Stimulated activated CD4-positive, alpha-beta T cell treated with anti-CD3 and anti-CD28 coated beads, Interleukin-1b, Interleukin-23, amount 100 ng/mL, for 1 hour (primary cell): ENCODE measurements around the gene DLX5.
A peak's percentile ranks its signal among the peaks of the same experiment; 100 is the strongest.
"Not testable (repeated sequence)": the region's sequence is repeated elsewhere in the genome, so short reads cannot be mapped to it uniquely, and the experiment has no call there.

Experiments
- DNase-seq, 2 donors: peaks; one replicate each; pipeline ENCODE4 v3.0.0-alpha.2; 2020; ENCODE audit warnings: low read depth in 2 of 2

Gene DLX5

DNA sequence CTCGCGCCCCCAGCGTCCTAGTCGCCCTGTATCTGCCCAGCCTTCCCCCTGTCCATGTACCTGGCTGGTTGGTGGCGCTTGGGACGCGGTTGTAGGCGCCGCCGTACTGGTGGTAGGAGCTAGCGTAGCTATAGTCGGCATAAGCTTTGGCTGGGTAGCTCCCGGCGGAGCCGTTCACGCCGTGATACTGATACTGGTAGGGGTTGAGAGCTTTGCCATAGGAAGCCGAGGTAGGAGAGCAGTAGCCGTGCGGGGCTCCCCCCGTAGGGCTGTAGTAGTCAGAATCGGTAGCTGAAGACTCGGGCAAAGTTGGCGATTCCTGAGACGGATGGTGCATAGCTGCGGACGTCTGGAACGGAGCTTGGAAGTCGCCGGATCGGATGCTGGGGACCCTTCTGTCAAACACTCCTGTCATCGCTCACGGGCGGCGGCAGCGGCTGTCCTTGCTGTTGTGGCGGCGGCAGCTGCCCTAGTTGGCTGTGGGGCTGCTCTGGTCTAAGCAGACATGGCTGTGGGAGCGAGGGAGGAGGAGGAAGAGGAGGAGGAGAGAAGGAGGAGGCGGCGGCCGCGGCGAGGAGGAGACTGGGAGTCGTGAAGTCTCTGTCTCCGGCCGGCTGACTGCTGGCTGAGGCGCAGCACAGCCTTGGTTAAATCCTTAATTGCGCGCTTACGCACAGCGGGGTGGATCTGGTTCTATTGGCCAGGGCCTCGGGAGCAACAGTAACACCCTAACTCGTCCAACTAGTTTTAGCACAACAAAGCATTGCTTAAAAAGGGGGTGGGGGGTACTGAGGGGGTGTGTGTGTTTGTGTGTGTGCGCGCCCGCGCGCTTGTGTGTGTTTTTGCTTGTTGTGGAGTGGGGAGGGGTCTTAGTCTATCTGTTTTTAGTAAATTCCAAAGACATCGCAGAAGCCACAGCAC lies at the start of gene DLX5:
Gene DLX5 (minus strand): TSS at position 623 of the 921 bp plus-strand sequence. CDS start 208 bp downstream, at position 415.
- no peak for DNase-seq

DNA sequence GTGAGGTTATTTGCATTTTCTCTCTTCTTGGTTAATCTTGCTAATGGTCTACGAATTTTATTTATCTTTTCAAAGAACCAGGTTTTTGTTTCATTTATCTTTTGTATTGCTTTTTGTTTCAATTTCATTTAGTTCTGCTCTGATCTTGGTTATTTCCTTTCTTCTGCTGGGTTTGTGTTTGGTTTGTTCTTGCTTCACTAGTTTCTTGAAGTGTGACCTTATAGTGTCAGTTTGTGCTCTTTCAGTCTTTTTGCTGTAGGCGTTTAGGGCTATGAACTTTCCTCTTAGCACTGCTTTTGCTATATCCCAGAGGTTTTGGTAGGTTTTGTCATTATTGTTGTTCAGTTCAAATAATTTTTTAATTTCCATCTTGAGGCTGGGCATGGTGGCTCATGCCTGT lies 47.4 kb upstream of the DLX5 start:
- DNase-seq = not testable (repeated sequence)

DNA sequence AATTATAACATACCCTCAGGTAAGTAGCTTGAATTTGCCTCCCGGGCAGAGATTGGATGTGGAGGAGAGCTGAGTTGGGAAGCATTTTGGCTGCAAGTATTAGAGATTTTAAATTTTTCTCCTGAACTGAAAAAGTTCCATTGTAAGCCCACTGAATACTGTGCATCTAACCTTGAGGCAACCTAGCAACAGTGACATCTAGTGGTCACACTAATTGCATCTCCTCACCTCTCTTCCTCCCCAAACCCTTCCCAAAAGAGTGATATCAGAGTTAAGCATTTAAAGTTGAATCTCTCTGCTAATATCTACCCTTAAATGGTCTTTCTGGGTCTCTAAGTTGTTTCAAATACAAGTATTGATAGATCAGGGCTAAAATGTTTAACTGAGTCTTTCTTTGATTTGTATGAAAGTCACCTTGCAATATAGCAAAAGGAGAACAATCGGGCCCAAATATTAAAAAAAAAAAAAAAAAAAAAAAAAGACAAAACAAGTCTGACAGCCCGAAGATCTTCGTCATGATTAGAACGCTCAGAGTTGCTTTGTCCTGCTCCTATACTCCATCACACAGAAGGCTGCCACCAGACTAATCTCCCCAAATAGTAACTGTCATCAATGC lies 40.4 kb upstream of the DLX5 start:
- DNase-seq = no peak

DNA sequence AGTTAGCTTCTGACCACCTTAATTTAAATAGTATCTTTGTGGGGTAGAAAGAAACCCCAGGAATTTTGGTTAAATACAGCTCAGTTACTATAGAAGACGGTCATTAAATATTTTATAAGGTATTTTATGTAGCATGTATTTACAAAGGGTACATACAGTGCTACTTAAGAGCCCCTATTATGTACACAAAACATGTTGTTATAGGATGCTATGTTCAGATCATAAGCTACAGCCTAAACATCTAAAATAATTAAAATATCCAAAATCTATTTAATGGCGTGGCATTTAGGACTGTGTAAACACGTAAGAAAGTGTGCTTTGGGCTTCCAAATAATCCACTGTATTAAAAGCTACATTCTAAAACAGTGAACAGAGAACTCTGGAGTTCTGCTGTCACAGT lies 39.4 kb upstream of the DLX5 start:
- no peak for DNase-seq

DNA sequence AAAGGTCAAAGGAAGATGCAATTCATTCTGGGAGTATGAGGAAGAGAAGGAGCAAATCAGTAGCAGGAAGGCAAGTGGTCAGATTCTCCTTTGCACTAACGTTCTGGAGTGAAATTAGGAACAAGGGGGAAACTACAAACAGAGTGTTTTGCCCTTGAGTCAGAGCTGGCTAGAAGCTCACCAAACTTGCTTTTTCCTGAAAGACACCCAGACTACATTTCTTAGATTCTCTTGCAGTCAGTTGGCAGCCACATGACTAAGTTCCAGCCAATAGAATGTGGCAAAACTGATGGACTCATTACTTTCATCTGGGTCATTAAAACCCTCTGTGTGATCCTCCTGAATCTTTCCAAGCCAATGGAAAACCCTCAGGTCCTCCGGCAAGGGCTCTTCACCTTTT lies 18.6 kb upstream of the DLX5 start:
- DNase-seq = no peak

DNA sequence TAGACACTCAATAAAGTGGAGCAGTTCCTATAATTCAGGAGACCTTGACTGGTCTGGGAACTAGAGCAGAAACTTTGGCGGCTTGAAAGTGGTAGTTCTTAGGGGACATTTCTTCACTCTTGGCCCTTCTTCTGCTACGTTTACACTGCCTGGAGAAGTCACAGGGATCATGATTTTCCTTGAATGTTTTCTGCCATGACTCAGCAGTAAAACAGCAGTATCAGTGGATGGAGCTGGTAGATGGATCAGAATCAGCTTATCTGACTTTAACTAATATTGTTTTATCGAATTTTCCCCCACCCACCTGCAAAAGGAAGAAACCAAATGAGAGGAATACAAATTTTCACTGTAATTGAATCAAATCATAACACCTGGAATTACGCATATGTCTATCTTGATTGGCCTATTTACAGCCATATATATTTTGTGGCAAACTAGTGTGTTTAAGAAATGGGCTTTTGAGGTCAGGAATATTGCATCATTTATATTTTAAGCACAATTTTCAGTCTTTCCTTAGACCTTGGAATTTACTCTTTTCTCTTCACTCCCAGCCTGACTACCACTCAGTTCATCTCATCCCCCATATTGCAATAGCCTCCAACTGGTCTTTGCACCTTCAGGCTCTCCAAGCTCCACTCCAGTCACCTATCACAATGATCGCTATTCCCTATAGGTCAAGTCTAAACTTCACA lies 14.9 kb upstream of the DLX5 start:
- no peak for DNase-seq

DNA sequence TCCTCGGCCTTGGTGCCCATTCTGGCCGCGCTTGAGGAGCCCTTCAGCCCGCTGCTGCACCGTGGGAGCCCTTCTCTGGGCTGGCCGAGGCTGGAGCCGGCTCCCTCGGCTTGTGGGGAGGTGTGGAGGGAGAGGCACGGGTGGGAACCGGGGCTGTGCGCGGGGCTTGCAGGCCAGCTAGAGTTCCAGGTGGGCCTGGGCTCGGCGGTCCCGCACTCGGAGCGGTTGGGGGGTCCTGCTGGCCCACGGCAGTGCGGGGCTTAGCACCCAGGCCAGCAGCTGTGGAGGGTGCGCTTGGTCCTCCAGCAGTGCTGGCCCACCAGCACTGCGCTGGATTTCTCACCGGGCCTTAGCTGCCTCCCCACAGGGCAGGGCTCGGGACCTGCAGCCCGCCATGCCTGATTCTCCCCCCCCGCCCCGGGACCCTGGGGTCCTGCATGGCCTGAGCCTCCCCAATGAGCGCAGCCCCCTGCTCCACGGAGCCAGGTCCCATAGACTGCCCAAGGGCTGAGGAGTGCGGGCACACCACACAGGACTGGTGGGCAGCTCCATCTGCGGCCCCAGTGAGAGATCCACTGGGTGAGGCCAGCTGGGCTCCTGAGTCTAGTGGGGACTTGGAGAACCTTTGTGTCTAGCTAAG lies 9.7 kb upstream of the DLX5 start:
- not testable (repeated sequence) for DNase-seq

DNA sequence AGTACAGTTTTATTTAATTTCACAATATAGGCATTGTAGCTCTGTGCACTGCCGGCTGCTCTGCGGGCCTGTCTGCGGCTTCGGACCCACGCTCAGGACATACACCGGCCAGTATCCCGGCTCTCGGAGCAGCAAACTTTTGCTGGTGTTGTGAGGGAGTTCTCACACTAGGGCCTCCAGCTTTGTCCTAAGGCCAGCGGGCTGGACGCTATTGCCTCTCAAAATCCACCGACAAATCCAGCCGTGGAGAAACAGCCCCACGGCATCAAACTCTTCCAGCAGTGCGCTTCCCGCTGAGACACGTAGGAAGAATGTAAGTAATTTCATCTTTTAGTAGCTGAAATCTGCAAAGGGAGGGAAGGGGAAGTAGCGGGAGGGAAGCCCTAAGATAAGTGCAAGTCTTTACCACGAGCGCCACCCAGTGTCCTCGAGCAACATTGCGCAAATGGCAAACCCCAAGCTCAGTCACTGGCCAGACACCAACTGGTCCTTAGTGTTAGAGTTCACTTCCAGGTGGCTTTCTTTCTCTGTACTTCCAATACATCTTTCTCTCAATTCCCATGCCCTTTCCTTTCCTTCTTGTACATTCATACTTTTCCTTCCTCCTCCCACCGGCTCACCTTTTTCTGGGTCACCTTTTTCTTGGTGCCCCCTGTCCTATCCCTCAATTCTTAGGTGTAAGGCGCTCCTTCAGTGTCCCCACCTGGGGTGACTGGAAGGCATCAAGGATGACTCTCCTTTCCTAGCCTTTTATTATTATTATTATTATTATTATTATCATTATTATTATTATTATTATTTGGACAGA lies 3.0 kb upstream of the DLX5 start:
- DNase-seq = peak in 1 of 2 donors; percentile 46

DNA sequence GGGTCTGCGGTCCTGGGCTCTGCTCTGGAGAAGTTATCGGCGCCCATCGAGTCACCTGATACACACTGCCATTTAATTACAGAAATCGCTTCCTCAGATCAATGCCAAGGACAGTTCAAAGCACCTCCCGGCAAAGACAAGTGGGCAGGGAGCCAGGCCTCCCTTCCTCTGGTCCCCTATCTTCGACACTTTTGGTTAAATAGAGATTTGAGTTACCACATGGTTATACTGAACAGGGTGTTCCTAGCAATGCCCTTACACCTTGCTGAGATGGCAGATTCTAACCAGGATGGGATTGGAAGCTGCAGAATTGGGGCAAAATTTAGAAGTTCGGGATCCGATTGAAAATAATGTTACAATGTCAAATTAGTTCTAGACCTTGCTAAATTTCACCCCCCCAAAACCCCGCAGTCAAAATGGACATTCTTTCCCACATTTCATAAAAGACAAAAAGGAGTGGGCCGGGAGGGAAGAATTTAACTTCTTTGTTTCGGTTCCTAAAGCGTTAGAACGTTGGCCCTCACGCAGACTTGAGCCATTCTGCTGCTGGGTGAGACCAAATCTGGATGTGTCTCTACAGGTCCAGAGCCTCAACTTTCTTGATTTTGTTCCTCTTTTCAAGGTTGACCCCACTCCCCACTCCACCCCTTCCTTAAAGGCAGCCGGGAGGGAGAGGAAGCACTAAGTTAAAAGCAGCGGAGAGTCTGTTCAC lies 2.2 kb upstream of the DLX5 start:
- no peak for DNase-seq

DNA sequence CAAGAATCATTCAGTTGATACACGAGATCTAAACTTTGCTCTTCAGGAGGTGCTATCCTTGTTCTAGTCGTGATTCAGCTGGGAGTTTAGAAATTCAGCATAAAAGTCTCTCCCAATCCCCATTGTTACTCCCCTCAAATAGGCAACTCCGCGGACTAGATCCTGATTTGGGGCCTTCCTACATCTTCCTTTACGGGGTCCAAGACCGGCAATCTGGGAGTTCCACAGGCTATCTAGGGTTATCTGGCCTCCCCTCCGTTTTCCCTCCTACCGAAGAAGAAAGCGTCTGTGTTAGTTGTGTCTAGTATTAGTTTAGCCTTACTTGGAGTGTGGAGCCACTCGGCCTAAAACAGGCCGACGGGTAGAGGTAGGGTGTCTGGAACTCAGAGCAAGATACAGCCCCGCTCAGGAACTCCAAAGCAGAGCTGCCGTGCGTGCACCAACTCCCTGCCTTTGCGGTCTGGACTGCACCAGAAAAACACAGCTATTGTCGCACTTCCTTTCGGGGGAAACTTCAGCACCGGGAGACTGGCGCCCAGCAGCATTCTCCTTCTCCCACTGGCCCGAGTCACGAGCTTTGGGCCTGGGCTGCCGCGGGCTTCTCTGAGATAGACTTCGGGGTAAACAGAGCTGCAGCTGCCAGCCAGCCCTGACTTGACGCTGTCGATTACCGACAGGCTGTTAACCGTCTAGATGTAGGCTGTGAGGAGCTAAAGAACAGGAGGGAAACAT lies 1.5 kb upstream of the DLX5 start:
- DNase-seq = no peak

DNA sequence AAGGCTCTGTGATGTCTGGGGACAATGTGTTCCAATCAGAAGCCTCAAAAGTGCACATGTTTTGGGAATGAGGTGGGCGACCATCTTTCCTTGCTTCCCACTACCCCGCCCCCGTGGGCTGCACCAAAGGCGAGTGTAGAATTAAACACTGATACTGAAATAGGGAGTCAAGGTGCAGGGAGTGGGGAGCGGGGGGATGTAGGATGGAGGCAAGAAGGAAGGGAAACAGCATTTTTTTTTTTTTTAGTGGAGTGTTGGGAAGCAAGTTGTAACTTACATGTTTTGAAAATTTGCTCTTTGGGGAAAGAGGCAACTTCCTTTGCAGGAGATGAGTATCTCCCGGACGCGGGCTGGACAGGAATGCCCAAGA lies 484 bp upstream of the DLX5 start:
- DNase-seq = no peak

DNA sequence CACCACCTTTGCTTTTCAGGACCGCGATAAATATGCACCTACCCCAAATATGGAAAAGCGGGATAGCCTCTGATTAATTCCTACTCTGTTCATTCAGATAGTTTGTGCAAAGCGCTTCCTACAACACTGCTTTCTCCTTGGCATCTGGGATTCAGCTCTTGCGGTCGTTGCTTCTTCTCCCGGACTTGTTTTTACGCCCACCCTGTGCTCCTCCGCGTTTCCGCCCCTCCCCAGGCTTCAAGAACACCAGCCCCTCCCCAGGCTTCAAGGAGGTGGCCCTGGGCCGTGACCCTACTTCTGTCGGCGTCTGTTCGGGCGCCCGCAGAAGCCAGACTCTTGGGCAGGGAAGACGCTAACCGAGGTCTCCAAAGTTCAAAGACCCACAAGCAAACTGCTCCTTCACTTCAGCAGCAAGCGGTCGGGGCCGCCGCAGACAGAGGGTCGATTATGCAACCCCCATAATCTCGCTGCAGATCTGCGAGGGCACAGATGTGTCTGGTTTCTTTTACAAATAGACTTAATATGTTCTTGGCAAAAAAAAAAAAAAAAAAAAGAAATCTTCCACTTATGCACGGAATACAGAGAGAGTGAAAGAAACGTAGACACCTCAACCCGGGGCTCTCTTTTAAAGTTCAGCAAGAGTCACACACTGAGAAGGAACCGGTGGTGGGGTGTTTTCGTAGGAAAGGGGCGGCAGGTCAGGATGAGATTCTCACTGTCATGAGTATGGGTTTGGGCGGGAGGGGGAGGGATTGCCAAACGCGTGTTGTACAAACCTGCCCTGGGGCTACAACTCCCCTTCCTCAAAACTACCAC lies 1.9 kb downstream of the DLX5 start:
- no peak for DNase-seq

DNA sequence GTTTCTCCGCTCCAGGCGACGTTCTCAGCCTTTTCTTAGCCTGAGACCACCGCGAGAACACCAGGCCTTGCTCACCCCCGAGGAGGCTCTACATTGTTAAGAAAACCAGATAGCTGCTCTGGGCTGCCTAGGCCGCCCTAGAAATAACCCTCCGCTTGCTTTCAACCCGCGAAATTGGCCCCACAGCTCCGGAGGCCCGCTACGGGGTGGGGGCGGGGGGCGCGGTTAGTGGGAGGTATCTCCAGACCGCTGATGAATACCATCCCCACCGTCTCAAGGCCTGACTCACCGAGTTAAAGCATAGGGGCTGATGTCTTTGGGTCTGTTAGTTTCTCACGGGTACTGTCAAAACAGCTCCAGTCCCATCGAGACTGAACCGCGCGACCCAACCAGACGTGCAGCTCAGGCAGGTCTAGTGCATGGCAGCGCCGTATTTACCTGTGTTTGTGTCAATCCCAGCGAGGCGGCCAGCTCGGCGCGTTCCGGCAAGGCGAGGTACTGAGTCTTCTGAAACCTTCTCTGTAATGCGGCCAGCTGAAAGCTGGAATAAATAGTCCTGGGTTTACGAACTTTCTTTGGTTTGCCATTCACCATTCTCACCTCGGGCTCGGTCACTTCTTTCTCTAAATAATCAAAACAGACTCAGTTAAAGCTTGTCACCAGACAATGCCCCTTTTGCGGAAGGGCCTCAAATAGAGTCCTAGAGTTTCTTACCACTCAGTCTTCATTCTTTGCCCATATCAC lies 2.7 kb downstream of the DLX5 start:
- no peak for DNase-seq

DNA sequence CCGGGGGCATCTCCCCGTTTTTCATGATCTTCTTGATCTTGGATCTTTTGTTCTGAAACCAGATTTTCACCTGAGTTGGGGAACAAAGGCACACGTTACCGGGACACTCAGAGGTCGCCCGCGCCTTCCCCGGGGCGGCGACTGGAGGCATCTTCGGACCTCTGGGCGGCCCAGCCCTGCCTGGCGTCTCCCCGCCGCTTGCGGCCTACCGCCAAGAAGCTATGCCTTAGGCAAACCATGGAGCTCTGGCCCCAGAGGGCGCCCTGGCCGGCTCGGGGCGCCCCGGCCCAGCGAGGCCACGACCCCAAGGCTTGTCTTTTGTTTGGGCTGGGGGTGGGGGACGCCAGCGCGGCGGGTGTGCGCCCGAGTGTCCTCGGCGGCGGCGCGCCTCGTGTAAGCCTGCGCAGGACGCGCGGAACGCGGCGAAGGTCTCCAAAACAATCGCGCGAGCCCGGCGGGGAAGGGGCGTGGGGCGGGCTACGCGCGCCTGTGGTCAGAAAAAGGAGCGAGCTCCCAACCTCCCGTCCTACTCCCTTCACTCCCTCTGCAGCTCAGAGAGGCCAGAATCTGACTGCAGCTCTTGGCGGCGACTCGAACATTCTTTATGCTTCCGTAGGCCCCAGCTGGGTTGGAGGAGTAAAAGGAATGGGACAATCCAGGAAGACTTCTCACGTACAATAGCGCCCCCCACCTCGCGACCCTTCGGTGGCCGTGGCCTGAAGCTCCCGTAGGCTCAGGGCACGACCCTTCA lies 3.5 kb downstream of the DLX5 start:
- no peak for DNase-seq

DNA sequence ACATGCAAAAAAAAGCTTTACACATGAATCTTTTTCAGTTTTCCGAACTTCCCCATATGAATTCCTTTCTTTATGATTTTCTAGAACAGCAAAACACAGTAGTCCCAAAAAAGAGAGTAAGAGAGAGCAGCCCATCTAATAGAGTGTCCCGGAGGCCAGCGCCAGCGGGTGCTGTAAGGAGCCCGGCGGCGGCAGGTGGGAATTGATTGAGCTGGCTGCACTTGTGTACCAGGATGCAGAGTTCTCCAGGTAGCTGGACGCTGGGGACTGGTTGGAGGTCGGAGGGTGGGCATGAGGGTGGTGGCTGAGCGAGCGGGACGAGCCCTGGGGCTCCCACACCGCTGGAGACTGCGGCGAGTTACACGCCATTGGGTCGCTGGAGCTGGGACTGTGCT lies 4.0 kb downstream of the DLX5 start:
- no peak for DNase-seq

DNA sequence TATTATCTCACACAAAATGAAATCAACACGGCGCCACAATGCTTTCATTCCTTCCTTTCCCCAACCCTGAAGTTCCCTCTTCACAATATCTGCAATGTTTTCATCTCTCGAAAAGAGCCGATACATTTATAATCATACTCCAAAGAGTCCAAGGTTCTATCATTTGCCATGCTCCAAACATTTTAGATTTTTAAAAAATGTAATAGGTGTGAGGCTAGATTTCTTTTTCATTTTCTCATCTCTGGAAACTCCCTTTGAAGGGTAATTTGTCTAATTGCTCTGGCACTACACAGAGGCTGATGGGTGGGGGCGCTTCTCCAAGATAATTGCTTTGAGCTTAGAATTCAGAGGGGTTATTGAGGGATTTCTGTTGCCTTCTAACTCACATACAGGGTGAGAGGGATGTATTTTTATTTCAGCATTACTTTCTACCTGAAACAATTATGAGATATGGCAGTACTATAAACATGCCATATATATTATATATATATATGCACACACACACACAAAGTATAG lies 4.9 kb downstream of the DLX5 start:
- DNase-seq = no peak

DNA sequence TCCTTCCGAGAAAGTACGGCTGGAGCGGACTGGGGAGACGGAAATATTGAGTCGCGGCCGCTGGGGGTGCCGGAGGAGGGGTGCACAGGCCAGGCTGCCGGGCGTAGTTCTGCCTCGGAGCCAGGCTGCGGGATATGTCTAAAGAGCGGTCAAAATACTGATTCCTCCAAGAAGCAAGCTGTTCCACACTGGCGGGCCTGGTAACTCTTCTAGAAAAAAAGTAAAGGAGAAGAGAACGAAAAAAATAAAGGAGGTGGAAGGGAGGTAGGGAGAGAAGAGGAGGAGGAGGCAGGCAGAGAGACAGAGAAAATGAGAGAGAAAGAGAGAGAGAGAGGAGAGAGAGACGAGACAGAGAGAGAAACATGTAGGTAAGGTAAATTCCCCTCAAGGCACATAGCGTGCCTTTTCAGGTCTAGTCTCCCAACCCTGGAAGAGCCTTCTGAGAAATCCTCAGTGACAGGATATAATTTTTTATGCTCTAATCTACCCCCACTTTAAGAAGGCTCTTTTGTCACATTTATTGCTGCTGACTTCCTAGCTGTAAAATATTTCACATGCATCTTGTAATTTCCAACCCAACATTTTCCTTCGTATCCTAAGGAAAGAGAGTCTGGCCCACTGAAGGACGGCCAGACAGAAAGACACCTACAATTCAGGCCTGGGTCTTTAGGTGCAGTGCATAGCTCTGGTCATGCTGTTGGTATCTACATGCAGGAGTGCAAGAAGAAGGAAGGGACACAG lies 5.7 kb downstream of the DLX5 start:
- no peak for DNase-seq
